Liver (tissue), 9 donors: ENCODE measurements around the gene ST3GAL4. TPM values are rescaled to one million over a fixed set of nuclear protein-coding genes. Genes with fewer than 3 reads are reported as not detected.

ENCODE experiments used
- DNase-seq: peaks from one replicate; pipeline ENCODE4 v3.0.0-alpha.2; 2017; ENCODE audit warnings: low spot score
- H3K27ac ChIP-seq, 2 donors: one replicate each; pipeline ENCODE4 v1.7.0; 2013; ENCODE audit warnings: inconsistent platforms in 2 of 2, low read length in 2 of 2, control low read depth in 1 of 2, low read depth in 1 of 2, mild to moderate bottlenecking in 1 of 2
- H3K27me3 ChIP-seq, 4 donors: one replicate each; pipeline versions ENCODE4 v1.6.1 to v1.7.0; 2013; ENCODE audit warnings: low read length in 3 of 4, inconsistent platforms in 1 of 4, mild to moderate bottlenecking in 1 of 4, moderate library complexity in 1 of 4; ENCODE audit not compliant: control insufficient read depth in 4 of 4, insufficient read depth in 4 of 4
- H3K36me3 ChIP-seq, 4 donors: one replicate each; pipeline versions ENCODE4 v1.6.1 to v1.7.0; 2013; ENCODE audit warnings: low read length in 3 of 4, mild to moderate bottlenecking in 3 of 4, low read depth in 1 of 4, moderate library complexity in 1 of 4; ENCODE audit not compliant: control insufficient read depth in 4 of 4, insufficient read depth in 3 of 4
- H3K4me1 ChIP-seq, 4 donors: one replicate each; pipeline versions ENCODE4 v1.6.1 to v1.7.0; 2013; ENCODE audit warnings: low read length in 3 of 4, mild to moderate bottlenecking in 3 of 4, moderate library complexity in 1 of 4; ENCODE audit not compliant: control insufficient read depth in 4 of 4, insufficient read depth in 4 of 4
- H3K4me3 ChIP-seq, 3 donors: one replicate each; pipeline versions ENCODE4 v1.6.1 to v1.7.0; 2013; ENCODE audit warnings: low read length in 3 of 3, control low read depth in 1 of 3, low read depth in 1 of 3, mild to moderate bottlenecking in 1 of 3
- H3K9ac ChIP-seq, 2 donors: one replicate each; pipeline ENCODE4 v1.7.0; 2013; ENCODE audit warnings: low read length in 2 of 2, mild to moderate bottlenecking in 2 of 2, moderate library complexity in 2 of 2, control low read depth in 1 of 2, low read depth in 1 of 2
- H3K9me3 ChIP-seq, 4 donors: one replicate each; pipeline versions ENCODE4 v1.6.1 to v1.7.0; 2013; ENCODE audit warnings: low read length in 3 of 4; ENCODE audit not compliant: control insufficient read depth in 4 of 4
- EGR1 ChIP-seq, 2 donors: IDR thresholded peaks; 2 replicates each; pipeline ENCODE4 v1.6.1; 2016 to 2018; ENCODE audit warnings: antibody characterized with exemption in 2 of 2, low read depth in 2 of 2
- FOXA1 ChIP-seq: IDR thresholded peaks from 2 replicates; pipeline ENCODE4 v1.6.1; 2016; ENCODE audit warnings: antibody characterized with exemption
- FOXA2 ChIP-seq: IDR thresholded peaks from 2 replicates; pipeline ENCODE4 v1.6.1; 2016; ENCODE audit warnings: antibody characterized with exemption
- GABPA ChIP-seq, 2 donors: IDR thresholded peaks in 1 of 2; conservative IDR thresholded peaks in 1 of 2; 2 replicates each; pipeline ENCODE4 v1.6.1; 2016; ENCODE audit warnings: antibody characterized with exemption in 2 of 2, mild to moderate bottlenecking in 1 of 2, moderate library complexity in 1 of 2
- HNF4A ChIP-seq, 2 donors: conservative IDR thresholded peaks; 2 replicates each; pipeline ENCODE4 v1.6.1; 2016; ENCODE audit warnings: antibody characterized with exemption in 2 of 2, mild to moderate bottlenecking in 2 of 2
- HNF4G ChIP-seq: IDR thresholded peaks from 2 replicates; pipeline ENCODE4 v1.6.1; 2016; ENCODE audit warnings: antibody characterized with exemption
- JUND ChIP-seq, 2 donors: IDR thresholded peaks; 2 replicates each; pipeline ENCODE4 v1.6.1; 2016; ENCODE audit warnings: antibody characterized with exemption in 2 of 2
- NR2F2 ChIP-seq: IDR thresholded peaks from 2 replicates; pipeline ENCODE4 v1.6.1; 2016; ENCODE audit warnings: antibody characterized with exemption
- RAD21 ChIP-seq, 2 donors: IDR thresholded peaks; 2 replicates each; pipeline ENCODE4 v1.6.1; 2016; ENCODE audit warnings: antibody characterized with exemption in 2 of 2, mild to moderate bottlenecking in 2 of 2
- RXRA ChIP-seq, 2 donors: IDR thresholded peaks; 2 replicates each; pipeline ENCODE4 v1.6.1; 2017 to 2018; ENCODE audit warnings: antibody characterized with exemption in 2 of 2, mild to moderate bottlenecking in 1 of 2
- SP1 ChIP-seq: IDR thresholded peaks from 2 replicates; pipeline ENCODE4 v1.6.1; 2018; ENCODE audit warnings: antibody characterized with exemption, mild to moderate bottlenecking
- YY1 ChIP-seq: IDR thresholded peaks from 2 replicates; pipeline ENCODE4 v1.6.1; 2016; ENCODE audit warnings: antibody characterized with exemption, mild to moderate bottlenecking
- WGBS: extraction: QIAGEN DNeasy Blood & Tissue Kit; methylation state at CpG from one replicate; pipeline ENCODE4 v1.1.7; 2013; 5-methylcytosine and 5-hydroxymethylcytosine counted together
- polyA plus RNA-seq, 2 donors: library from polyadenylated mRNA; stranded (reverse) in 1 of 2; unstranded in 1 of 2; fragments of 200-250 nt in 1 of 2; fragments of >200 nt in 1 of 2; fragmentation: Nextera tagmentation in 1 of 2; extraction: Ambion mirVana in 1 of 2; gene quantifications; one replicate each; pipeline versions ENCODE4 v1.2.1 to v1.2.3, GENCODE V29; 2013 to 2015
- total RNA-seq, 2 donors: library from RNA; depleted of rRNA; stranded (reverse); fragments of >200 nt; gene quantifications; one replicate each; pipeline ENCODE4 v1.2.3, GENCODE V29; 2014
- TF ChIP-seq, protein P1 (sequence below): fragments of 150-350 bp; IDR thresholded peaks from 2 replicates; pipeline ENCODE4 v1.5.1; 2017; ENCODE audit warnings: improper control_type of control experiment, low read depth, low read length; ENCODE audit not compliant: missing input control
- TF ChIP-seq, protein P2 (sequence below): IDR thresholded peaks from 2 replicates; pipeline ENCODE4 v1.6.1; 2016; ENCODE audit warnings: antibody characterized with exemption
- TF ChIP-seq, protein P3 (sequence below): IDR thresholded peaks from 2 replicates; pipeline ENCODE4 v1.6.1; 2016; ENCODE audit warnings: antibody characterized with exemption
- TF ChIP-seq, protein P4 (sequence below): IDR thresholded peaks from 2 replicates; pipeline ENCODE4 v1.6.1; 2016; ENCODE audit warnings: antibody characterized with exemption, mild to moderate bottlenecking
- donor health status: healthy.
- donor health status: healthy.
- donor health status: healthy.
- donor health status: healthy.
- donor health status: healthy.

Gene ST3GAL4
- total and polyA plus RNA-seq, 4 donors: 4.5 to 18.4 (median 10.6) TPM

DNA sequence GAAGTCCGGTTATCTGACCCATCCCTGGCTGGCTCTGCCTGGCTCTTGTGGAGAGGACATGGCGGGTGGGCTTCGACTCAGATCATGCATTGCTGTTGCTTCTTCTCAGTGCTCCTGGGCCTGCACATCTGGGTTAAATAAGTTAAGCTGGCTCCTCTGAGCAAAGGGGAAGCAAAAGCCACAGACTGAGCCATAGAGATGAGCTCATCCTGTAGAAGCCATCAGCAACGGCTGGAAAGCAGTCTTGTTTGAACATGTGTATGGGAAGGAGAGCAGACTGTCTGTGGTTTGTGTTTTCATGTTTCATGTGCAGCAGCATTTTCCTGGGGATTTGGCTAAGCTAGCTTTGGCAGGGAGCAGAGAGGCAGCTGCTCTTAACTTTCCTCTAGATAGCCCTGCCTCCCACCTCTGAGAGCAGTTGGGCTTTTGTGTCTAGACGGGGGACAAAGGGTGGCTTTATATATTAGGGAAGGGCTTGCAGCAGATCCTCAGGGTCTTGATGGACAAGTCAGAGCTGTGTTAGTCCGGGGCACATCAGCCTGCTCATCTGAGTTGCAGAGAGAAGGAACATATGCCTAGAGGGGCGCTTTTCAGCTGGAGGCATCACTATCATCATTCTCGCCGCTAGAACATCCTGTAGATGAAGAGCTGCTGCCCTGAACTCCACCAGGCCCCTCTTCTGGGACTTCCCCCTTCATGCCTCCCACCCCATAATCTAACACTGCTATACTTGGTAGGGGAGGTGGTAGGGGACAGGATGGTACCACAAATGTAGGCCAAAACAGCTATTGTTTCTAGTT is 36.7 kb upstream of the ST3GAL4 start:
- Histone ChIP-seq H3K4me3 (no peak overlapping the region), H3K9me3 (no peaks in the 10 kb centered on the region), H3K9ac (no peak overlapping the region), H3K4me1 (peaks cover 0 to 5% (median 0%) of the 10 kb centered on the region in 4 donors), H3K27me3 (no peaks in the 10 kb centered on the region), H3K27ac (peak overlapping the region; percentile 56 to 61), H3K36me3 (no peaks in the 10 kb centered on the region)
- TF ChIP-seq, protein P1, sequence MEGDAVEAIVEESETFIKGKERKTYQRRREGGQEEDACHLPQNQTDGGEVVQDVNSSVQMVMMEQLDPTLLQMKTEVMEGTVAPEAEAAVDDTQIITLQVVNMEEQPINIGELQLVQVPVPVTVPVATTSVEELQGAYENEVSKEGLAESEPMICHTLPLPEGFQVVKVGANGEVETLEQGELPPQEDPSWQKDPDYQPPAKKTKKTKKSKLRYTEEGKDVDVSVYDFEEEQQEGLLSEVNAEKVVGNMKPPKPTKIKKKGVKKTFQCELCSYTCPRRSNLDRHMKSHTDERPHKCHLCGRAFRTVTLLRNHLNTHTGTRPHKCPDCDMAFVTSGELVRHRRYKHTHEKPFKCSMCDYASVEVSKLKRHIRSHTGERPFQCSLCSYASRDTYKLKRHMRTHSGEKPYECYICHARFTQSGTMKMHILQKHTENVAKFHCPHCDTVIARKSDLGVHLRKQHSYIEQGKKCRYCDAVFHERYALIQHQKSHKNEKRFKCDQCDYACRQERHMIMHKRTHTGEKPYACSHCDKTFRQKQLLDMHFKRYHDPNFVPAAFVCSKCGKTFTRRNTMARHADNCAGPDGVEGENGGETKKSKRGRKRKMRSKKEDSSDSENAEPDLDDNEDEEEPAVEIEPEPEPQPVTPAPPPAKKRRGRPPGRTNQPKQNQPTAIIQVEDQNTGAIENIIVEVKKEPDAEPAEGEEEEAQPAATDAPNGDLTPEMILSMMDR: no peak
- no peak for TF ChIP-seq RAD21 (IDR thresholded peaks at IDR 0.05)
- TF ChIP-seq HNF4A (conservative IDR thresholded peaks at IDR 0.05): no peak
- no peak for TF ChIP-seq HNF4G
- TF ChIP-seq, protein P2, sequence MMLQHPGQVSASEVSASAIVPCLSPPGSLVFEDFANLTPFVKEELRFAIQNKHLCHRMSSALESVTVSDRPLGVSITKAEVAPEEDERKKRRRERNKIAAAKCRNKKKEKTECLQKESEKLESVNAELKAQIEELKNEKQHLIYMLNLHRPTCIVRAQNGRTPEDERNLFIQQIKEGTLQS: no peak
- TF ChIP-seq EGR1 (IDR thresholded peaks at IDR 0.05; ENCODE audit: low read depth in 2 of 2): no peak
- TF ChIP-seq GABPA (IDR thresholded peaks at IDR 0.05 in 1 of 2, conservative IDR thresholded peaks at IDR 0.05 in 1 of 2): no peak
- TF ChIP-seq, protein P3, sequence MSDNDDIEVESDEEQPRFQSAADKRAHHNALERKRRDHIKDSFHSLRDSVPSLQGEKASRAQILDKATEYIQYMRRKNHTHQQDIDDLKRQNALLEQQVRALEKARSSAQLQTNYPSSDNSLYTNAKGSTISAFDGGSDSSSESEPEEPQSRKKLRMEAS: no peak
- DNase-seq: no peak
- 78% methylated on average over 9 of the region's 9 CpGs for WGBS

DNA sequence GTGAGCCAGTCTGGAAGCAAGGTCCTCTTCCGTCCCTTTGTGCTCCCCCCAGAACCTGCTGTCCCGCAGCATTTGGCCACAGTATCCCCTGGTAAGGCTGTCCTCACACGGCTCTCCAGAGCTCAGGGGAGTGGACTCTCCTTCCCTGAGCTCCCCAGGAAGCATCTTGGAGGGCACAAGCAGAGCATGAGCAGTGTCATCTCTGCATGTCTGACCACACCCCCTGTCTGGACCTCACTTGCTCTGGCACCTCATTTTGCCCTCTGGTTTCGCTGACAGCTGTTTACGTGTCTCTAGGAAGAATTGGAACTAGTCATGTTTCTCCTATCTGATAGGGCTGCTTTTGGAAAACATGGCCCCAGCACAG is 36.1 kb upstream of the ST3GAL4 start:
- H3K27ac ChIP-seq: peak overlapping the region in 1 of 2 donors; percentile 1
- TF ChIP-seq JUND (IDR thresholded peaks at IDR 0.05): no peak
- TF ChIP-seq HNF4A (conservative IDR thresholded peaks at IDR 0.05): no peak
- TF ChIP-seq, protein P1: no peak
- no peak for TF ChIP-seq FOXA1
- TF ChIP-seq YY1: no peak
- no peaks in the 10 kb centered on the region for H3K36me3 ChIP-seq
- H3K4me3 ChIP-seq: no peak overlapping the region
- no peaks in the 10 kb centered on the region for H3K27me3 ChIP-seq
- no peaks in the 10 kb centered on the region for H3K9me3 ChIP-seq
- peaks cover 0 to 5% (median 0%) of the 10 kb centered on the region in 4 donors for H3K4me1 ChIP-seq
- H3K9ac ChIP-seq: no peak overlapping the region
- WGBS: 89% methylated on average over 5 of the region's 5 CpGs
- DNase-seq: no peak

DNA sequence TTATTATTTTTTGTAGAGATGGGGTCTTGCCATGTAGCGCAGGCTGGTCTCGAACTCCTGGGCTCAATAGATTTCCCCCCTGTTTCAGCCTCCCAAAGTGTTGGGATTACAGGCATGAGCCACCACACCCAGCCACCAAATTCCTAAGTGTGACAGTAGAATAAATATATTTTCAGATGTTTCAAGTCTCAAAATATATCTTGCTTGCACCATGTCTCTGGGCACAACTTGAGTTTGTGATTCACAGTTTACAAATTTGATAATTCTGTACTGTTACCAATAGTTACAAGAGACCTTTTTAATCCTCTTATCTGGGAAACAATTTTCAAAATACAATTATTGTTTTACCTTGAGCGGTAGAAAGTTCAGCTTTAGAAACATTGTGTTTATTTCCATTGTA is 32.5 kb upstream of the ST3GAL4 start:
- H3K4me3 ChIP-seq: no peak overlapping the region
- WGBS: 96% methylated on average over 3 of the region's 3 CpGs
- DNase-seq: no peak
- H3K9me3 ChIP-seq: no peaks in the 10 kb centered on the region
- H3K4me1 ChIP-seq: peaks cover 0 to 5% (median 3%) of the 10 kb centered on the region in 4 donors
- H3K36me3 ChIP-seq: no peaks in the 10 kb centered on the region
- no peaks in the 10 kb centered on the region for H3K27me3 ChIP-seq
- no peak overlapping the region for H3K9ac ChIP-seq
- H3K27ac ChIP-seq: no peak overlapping the region
- TF ChIP-seq FOXA2 (no peak), NR2F2 (no peak), RXRA (IDR thresholded peaks at IDR 0.05) (no peak), SP1 (no peak)
- TF ChIP-seq, protein P4, sequence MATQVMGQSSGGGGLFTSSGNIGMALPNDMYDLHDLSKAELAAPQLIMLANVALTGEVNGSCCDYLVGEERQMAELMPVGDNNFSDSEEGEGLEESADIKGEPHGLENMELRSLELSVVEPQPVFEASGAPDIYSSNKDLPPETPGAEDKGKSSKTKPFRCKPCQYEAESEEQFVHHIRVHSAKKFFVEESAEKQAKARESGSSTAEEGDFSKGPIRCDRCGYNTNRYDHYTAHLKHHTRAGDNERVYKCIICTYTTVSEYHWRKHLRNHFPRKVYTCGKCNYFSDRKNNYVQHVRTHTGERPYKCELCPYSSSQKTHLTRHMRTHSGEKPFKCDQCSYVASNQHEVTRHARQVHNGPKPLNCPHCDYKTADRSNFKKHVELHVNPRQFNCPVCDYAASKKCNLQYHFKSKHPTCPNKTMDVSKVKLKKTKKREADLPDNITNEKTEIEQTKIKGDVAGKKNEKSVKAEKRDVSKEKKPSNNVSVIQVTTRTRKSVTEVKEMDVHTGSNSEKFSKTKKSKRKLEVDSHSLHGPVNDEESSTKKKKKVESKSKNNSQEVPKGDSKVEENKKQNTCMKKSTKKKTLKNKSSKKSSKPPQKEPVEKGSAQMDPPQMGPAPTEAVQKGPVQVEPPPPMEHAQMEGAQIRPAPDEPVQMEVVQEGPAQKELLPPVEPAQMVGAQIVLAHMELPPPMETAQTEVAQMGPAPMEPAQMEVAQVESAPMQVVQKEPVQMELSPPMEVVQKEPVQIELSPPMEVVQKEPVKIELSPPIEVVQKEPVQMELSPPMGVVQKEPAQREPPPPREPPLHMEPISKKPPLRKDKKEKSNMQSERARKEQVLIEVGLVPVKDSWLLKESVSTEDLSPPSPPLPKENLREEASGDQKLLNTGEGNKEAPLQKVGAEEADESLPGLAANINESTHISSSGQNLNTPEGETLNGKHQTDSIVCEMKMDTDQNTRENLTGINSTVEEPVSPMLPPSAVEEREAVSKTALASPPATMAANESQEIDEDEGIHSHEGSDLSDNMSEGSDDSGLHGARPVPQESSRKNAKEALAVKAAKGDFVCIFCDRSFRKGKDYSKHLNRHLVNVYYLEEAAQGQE: no peak
- TF ChIP-seq, protein P3: no peak
- TF ChIP-seq, protein P1: no peak
